SK-N-SH treated with all-trans-retinoic acid at 6 μM for 48 hours (cell line): ENCODE data around the gene C10orf105.

Experiments used
- ATAC-seq: fragments of 200-7000 bp; cut with Tn5 transposase; 3 replicates; pipeline ENCODE4 v1.9.1; 2020; ENCODE audit warnings: mild to moderate bottlenecking, moderate library complexity
- ARNTL ChIP-seq: fragments of 450-650 bp; formaldehyde crosslinking; IDR thresholded peaks from 2 replicates; pipeline ENCODE4 v1.5.0; 2020; ENCODE audit warnings: low read depth, mild to moderate bottlenecking, moderate library complexity, borderline replicate concordance
- BACH2 ChIP-seq: fragments of 250-450 bp; sonication (Bioruptor Pico); IDR thresholded peaks from 2 replicates; pipeline ENCODE4 v1.9.0; 2021; ENCODE audit warnings: mild to moderate bottlenecking, borderline replicate concordance
- CSDC2 ChIP-seq: fragments of 250-450 bp; sonication (Bioruptor Pico); IDR thresholded peaks from 2 replicates; pipeline ENCODE4 v1.5.0; 2020; ENCODE audit warnings: mild to moderate bottlenecking, moderate library complexity
- CSRNP3 ChIP-seq: fragments of 250-450 bp; sonication (Bioruptor Pico); IDR thresholded peaks from 2 replicates; pipeline ENCODE4 v1.5.1; 2021; ENCODE audit warnings: mild to moderate bottlenecking, moderate library complexity
- ESRRG ChIP-seq: fragments of 250-450 bp; sonication (Bioruptor Pico); IDR thresholded peaks from 2 replicates; pipeline ENCODE4 v1.6.1; 2021; ENCODE audit warnings: mild to moderate bottlenecking
- GLIS3 ChIP-seq: fragments of 250-450 bp; sonication (Bioruptor Pico); IDR thresholded peaks from 2 replicates; pipeline ENCODE4 v1.5.0; 2020; ENCODE audit warnings: mild to moderate bottlenecking, moderate library complexity
- ISL1 ChIP-seq: fragments of 250-450 bp; sonication (Bioruptor Pico); IDR thresholded peaks from 2 replicates; pipeline ENCODE4 v2.1.2; 2022; ENCODE audit warnings: mild to moderate bottlenecking, moderate library complexity
- OSR1 ChIP-seq: fragments of 250-450 bp; sonication (Bioruptor Pico); IDR thresholded peaks from 2 replicates; pipeline ENCODE4 v1.8.0; 2022; ENCODE audit warnings: moderate library complexity, mild to moderate bottlenecking, inconsistent platforms
- PATZ1 ChIP-seq: fragments of 250-450 bp; sonication (Bioruptor Pico); IDR thresholded peaks from 2 replicates; pipeline ENCODE4 v1.8.0; 2020; ENCODE audit warnings: mild to moderate bottlenecking, moderate library complexity, borderline replicate concordance
- POU6F1 ChIP-seq: fragments of 250-450 bp; sonication (Bioruptor Pico); IDR thresholded peaks from 2 replicates; pipeline ENCODE4 v1.8.0; 2021; ENCODE audit warnings: low read depth, mild to moderate bottlenecking, moderate library complexity, borderline replicate concordance
- PPARA ChIP-seq: fragments of 250-450 bp; sonication (Bioruptor Pico); IDR thresholded peaks from 2 replicates; pipeline ENCODE4 v1.5.0; 2020; ENCODE audit warnings: mild to moderate bottlenecking, borderline replicate concordance
- RARB ChIP-seq: fragments of 250-450 bp; sonication (Bioruptor Pico); IDR thresholded peaks from 2 replicates; pipeline ENCODE4 v1.8.0; 2021; ENCODE audit warnings: mild to moderate bottlenecking, moderate library complexity
- SNAI2 ChIP-seq: fragments of 250-450 bp; sonication (Bioruptor Pico); IDR thresholded peaks from 2 replicates; pipeline ENCODE4 v1.5.0; 2020; ENCODE audit warnings: mild to moderate bottlenecking, moderate library complexity
- TCF4 ChIP-seq: fragments of 250-450 bp; sonication (Bioruptor Pico); IDR thresholded peaks from 2 replicates; pipeline ENCODE4 v1.8.0; 2021; ENCODE audit warnings: mild to moderate bottlenecking, moderate library complexity, borderline replicate concordance
- TOX ChIP-seq: fragments of 250-450 bp; sonication (Bioruptor Pico); IDR thresholded peaks from 2 replicates; pipeline ENCODE4 v1.8.0; 2021; ENCODE audit warnings: mild to moderate bottlenecking, moderate library complexity, borderline replicate concordance
- ZC3H10 ChIP-seq: fragments of 250-450 bp; sonication (Bioruptor Pico); IDR thresholded peaks from 2 replicates; pipeline ENCODE4 v1.5.1; 2021; ENCODE audit warnings: mild to moderate bottlenecking, moderate library complexity
- ZFP3 ChIP-seq: fragments of 250-450 bp; sonication (Bioruptor Pico); IDR thresholded peaks from 2 replicates; pipeline ENCODE4 v1.5.0; 2020; ENCODE audit warnings: mild to moderate bottlenecking, moderate library complexity
- ZFP30 ChIP-seq: fragments of 450-650 bp; formaldehyde crosslinking; IDR thresholded peaks from 2 replicates; pipeline ENCODE4 v1.5.0; 2022; ENCODE audit warnings: mild to moderate bottlenecking, moderate library complexity
- ZNF565 ChIP-seq: fragments of 450-650 bp; formaldehyde crosslinking; conservative IDR thresholded peaks from 2 replicates; pipeline ENCODE4 v1.5.0; 2020; ENCODE audit warnings: low read depth, mild to moderate bottlenecking, moderate library complexity
- ZNF8 ChIP-seq: fragments of 450-650 bp; formaldehyde crosslinking; IDR thresholded peaks from 2 replicates; pipeline ENCODE4 v1.5.0; 2020; ENCODE audit warnings: mild to moderate bottlenecking, moderate library complexity
- TF ChIP-seq, protein P1 (sequence below): fragments of 250-450 bp; sonication (Bioruptor Pico); IDR thresholded peaks from 2 replicates; pipeline ENCODE4 v1.5.0; 2020; ENCODE audit warnings: mild to moderate bottlenecking, moderate library complexity
- TF ChIP-seq, protein P2 (sequence below): fragments of 250-450 bp; sonication (Bioruptor Pico); IDR thresholded peaks from 2 replicates; pipeline ENCODE4 v1.5.1; 2020; ENCODE audit warnings: low read depth, mild to moderate bottlenecking, moderate library complexity

The C10orf105 gene

DNA sequence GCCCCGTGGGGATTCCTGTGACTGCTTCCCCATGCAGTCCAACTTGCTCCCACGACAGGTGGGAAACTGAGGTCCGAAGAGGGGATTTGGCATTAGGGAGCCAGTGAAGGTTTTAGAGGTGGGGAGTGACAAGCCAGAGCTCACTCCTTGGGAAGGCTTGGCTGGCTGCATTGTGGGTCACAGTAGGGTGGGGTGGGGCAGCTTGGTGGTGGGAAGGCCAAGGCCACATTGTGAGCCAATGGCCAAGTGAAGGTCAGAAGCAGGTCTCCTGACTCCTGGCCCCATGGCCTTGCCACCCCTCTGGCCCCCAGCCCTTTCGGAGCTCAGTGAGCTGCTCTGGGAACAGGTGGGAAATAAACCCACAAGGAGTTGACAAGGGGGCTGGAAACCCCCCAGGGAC is 2.5 kb downstream of the C10orf105 start:
- no peak for ATAC-seq
- TF ChIP-seq BACH2 = no peak
- no peak for TF ChIP-seq ZFP3
- TF ChIP-seq OSR1 = no peak
- TF ChIP-seq ARNTL (CRISPR knock-in tag) = no peak
- TF ChIP-seq CSRNP3 (CRISPR knock-in tag) = no peak
- no peak for TF ChIP-seq PATZ1 (CRISPR knock-in tag)
- no peak for TF ChIP-seq TOX (CRISPR knock-in tag)
- TF ChIP-seq ZC3H10 = no peak
- no peak for TF ChIP-seq RARB
- TF ChIP-seq ISL1 (CRISPR knock-in tag) = no peak
- no peak for TF ChIP-seq SNAI2 (CRISPR knock-in tag)
- TF ChIP-seq GLIS3 = no peak
- TF ChIP-seq, protein P1, sequence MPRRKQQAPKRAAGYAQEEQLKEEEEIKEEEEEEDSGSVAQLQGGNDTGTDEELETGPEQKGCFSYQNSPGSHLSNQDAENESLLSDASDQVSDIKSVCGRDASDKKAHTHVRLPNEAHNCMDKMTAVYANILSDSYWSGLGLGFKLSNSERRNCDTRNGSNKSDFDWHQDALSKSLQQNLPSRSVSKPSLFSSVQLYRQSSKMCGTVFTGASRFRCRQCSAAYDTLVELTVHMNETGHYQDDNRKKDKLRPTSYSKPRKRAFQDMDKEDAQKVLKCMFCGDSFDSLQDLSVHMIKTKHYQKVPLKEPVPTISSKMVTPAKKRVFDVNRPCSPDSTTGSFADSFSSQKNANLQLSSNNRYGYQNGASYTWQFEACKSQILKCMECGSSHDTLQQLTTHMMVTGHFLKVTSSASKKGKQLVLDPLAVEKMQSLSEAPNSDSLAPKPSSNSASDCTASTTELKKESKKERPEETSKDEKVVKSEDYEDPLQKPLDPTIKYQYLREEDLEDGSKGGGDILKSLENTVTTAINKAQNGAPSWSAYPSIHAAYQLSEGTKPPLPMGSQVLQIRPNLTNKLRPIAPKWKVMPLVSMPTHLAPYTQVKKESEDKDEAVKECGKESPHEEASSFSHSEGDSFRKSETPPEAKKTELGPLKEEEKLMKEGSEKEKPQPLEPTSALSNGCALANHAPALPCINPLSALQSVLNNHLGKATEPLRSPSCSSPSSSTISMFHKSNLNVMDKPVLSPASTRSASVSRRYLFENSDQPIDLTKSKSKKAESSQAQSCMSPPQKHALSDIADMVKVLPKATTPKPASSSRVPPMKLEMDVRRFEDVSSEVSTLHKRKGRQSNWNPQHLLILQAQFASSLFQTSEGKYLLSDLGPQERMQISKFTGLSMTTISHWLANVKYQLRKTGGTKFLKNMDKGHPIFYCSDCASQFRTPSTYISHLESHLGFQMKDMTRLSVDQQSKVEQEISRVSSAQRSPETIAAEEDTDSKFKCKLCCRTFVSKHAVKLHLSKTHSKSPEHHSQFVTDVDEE (CRISPR knock-in tag) = no peak
- TF ChIP-seq CSDC2 = no peak
- TF ChIP-seq ZNF8 = no peak
- TF ChIP-seq ZFP30 (CRISPR knock-in tag) = no peak
- TF ChIP-seq, protein P2, sequence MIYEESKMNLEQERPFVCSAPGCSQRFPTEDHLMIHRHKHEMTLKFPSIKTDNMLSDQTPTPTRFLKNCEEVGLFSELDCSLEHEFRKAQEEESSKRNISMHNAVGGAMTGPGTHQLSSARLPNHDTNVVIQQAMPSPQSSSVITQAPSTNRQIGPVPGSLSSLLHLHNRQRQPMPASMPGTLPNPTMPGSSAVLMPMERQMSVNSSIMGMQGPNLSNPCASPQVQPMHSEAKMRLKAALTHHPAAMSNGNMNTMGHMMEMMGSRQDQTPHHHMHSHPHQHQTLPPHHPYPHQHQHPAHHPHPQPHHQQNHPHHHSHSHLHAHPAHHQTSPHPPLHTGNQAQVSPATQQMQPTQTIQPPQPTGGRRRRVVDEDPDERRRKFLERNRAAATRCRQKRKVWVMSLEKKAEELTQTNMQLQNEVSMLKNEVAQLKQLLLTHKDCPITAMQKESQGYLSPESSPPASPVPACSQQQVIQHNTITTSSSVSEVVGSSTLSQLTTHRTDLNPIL (CRISPR knock-in tag) = no peak
- TF ChIP-seq TCF4 (CRISPR knock-in tag) = no peak
- TF ChIP-seq PPARA (CRISPR knock-in tag) = no peak
- TF ChIP-seq POU6F1 (CRISPR knock-in tag) = no peak

- TF ChIP-seq SNAI2 (CRISPR knock-in tag) (no peak), ZNF8 (no peak), TOX (CRISPR knock-in tag) (no peak), RARB (no peak)
- TF ChIP-seq, all 23 proteins: peak for 0
Observed at GRCh38 chr10:71716426-71716825, 3.2 kb downstream of the C10orf105 start.

GRCh38 chr10:71715860-71716259 is 3.7 kb downstream of the C10orf105 start:
- TF ChIP-seq ZFP30 (CRISPR knock-in tag) = no peak
- TF ChIP-seq OSR1 = no peak
- TF ChIP-seq CSRNP3 (CRISPR knock-in tag) = no peak
- TF ChIP-seq ZC3H10 = no peak
- no peak for TF ChIP-seq POU6F1 (CRISPR knock-in tag)
- TF ChIP-seq ZNF565 (CRISPR knock-in tag) = no peak
- TF ChIP-seq GLIS3 = no peak
- no peak for TF ChIP-seq ESRRG (CRISPR knock-in tag)
- no peak for TF ChIP-seq ISL1 (CRISPR knock-in tag)
- TF ChIP-seq ZNF8 = no peak
- ATAC-seq = no peak

More at GRCh38 chr10:71716426-71716825, 3.2 kb downstream of the C10orf105 start:
- ATAC-seq = no peak
